HG03575 (cell line): ENCODE measurements around the gene COL4A2.
"Not testable (repeated sequence)": the region's sequence is repeated elsewhere in the genome, so short reads cannot be mapped to it uniquely, and the experiment has no call there.

ENCODE experiments used
- ATAC-seq: cut with Tn5 transposase; IDR thresholded peaks from one replicate; pipeline ENCODE4 v1.9.1; 2021; ENCODE audit not compliant: unreplicated experiment, insufficient number of reproducible peaks, low FRiP score; ENCODE audit errors: extremely low read depth

Gene COL4A2

DNA sequence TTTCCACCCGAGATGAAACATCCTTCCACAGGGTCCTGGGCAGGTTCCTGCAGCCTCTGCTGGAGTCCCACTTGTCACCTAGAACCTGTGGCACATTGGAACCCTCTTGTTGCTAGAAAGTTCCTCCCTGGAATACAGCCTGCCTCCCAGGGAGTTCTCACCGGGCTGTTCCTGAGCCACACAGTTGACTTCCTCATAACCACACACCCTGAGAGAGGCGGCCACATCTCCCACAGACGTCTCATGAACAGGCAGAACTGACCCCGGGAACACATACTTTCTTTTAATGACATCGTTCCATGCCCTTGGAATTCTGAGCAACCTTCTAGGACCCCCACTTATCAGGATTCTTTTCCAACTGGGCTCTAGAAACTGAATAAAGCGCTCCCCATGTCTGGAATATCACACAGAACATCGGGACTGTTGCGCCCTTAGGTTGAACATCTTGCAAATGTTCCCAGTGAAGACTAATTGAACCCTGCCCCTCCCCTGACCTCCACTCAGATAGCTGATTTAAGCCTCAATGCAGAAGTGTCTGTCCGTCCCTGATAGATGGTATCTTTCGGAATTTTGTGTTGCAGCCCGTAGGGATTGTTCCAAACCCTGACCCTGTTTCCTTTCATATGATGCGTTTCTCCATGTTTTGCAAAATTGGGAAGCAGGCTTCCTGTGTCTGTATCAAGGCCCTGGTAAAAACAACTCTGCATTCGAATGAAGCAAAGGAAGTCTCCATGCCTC, 163.4 kb downstream of the COL4A2 start:
- no peak for ATAC-seq

DNA sequence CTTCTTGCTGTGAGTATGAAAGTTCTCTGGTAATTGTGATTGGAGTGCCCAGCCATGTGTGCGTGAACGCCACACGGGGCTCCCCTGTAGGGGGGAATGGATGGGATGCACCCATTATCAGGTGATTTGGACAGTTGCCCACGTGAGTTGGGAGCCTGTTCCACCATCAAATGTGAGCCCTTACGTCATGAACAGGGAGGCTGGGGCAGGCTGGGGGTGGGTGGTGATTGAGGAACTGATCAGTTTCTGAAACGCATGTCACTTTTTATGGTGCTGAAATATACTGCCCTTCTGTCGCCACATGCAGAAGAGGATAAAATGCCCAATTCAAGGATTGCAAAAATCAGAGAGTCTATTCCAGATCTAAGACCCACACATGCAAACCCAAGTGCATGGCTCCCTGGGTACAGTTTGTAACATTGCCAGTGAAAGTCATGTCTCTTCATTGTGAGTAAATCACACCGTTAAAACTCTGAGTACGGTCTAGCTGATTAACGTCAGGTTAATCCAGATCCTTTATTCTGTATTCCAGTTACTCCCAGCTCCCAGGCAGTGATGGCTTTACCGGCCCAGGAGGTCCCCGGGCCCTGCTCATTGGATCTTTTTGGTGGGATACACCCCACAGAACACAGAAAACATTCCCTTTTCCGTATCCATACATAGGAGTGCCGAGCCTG, 164.2 kb downstream of the COL4A2 start:
- ATAC-seq, result no peak

DNA sequence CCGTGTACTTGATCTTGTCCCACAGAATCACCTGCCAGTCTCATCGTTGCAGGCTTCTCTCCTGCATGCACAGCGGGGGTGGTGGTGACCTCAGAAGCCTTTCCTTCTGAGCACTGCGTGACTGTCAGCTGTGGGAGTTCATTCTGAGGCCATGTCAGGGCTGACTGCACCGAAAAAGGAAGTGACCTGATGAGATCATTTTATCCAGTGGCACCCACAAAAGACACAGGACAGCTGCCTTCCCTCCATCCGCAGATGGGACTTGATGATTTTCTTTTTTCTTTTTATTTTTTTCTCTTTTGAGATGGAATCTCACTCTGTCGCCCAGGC, 164.7 kb downstream of the COL4A2 start:
- peak; percentile 98 for ATAC-seq

DNA sequence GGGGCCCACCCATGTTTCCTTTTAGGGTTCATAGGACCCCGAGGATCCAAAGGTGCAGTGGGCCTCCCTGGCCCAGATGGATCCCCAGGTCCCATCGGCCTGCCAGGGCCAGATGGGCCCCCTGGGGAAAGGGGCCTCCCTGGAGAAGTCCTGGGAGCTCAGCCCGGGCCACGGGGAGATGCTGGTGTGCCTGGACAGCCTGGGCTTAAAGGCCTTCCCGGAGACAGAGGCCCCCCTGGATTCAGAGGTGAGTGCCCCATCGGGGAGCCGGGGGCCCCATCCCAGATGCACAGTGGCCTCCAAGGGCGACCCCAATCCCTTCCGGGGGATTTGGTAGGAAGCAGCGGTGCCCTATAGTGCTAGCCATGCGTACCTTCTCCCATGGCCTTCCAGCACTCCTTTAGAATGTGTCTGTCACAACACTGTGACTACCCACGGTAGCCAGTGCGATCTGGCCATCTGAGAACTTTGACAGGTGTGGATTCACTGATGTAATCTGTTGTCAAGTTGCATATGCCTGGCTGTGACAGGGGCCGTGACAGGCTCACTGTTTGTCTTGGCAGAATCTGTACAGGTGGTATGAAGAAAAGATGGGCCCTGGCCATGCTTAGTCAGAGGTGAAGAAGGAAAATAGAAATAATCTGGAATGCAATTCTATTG, 165.9 kb downstream of the COL4A2 start:
- no peak for ATAC-seq

DNA sequence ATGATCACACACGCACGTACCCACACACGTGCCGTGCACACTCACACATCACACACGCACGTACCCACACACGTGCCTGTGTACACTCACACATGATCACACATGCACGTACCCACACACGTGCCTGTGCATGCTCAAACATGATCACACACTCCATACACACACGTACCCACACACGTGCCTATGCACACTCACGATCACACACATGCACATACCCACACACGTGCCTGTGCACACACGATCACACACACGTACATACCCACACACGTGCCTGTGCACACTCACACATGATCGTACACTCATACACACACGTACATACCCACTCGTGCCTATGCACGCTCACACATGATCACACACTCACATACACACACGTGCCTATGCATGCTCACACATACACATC, 167.6 kb downstream of the COL4A2 start:
- no peak for ATAC-seq

DNA sequence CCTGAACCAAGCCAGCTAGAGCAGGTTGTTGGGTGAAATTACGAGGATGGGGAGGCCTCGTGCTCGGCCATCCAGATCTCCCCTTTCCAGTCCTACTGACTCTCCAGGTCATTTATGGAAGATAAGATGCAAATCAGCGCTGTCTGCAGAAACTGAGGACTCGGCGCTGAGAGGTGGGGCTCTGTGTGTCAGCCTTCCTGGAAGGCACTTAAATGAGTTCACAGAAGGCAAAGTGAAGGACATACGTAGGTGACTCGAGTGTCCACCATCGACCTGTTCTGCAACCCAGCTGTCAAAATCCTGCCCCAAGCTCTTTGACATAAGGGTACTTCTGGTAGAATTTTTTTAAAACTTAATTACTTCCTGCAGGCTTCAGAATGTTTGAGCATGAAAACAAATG, 168.0 kb downstream of the COL4A2 start:
- ATAC-seq, result no peak

DNA sequence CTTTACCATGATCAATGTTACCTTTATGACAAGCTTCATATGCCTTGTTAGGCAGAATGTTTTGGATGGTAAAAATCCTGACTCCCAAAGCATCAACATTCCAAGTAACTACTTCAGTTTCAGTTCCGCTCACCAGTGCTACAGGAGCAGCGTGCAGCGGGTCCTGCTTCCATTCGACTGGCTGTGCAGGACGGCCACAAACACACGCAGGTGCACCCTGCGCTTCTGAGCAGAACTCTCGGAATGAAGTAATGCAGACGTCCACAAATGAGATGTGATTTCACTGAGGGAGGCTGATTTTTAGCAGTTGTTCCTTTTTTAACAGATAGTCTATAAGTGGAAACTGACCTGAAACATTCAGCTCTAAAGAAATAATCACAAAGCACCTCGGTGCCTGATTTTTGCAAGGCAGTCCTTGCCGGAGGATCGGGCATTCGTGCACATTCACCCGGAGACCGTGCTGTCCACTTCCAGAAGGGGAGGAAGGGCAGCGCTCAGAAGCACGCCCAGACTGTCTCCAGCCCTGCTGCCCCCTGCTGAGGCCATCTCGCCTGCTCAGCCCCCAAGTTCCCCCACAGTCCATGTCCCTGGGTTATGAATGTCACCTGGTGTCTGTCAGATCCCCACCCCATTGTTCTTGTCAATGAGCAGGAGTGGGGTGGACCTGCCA, 168.6 kb downstream of the COL4A2 start:
- ATAC-seq, result no peak

DNA sequence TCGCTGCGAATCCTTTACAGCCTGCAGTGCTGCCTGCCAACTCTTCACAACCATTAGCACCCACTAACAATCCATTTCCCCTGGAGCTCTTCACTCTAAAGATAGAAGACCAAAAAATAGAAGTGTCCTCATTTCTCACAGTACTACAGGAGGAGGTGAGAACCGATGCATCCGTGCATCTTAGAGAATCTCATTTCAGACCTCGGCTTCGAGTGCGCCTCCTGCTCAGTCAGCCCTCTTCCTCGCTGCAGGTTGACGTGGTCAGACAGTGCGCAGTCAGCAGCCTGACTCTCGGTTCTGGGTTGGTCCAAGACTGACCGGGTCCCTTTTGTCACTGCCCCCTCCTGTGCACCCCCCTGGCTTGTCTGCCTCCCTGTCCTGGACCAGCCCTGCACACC, 169.1 kb downstream of the COL4A2 start:
- ATAC-seq, result no peak

DNA sequence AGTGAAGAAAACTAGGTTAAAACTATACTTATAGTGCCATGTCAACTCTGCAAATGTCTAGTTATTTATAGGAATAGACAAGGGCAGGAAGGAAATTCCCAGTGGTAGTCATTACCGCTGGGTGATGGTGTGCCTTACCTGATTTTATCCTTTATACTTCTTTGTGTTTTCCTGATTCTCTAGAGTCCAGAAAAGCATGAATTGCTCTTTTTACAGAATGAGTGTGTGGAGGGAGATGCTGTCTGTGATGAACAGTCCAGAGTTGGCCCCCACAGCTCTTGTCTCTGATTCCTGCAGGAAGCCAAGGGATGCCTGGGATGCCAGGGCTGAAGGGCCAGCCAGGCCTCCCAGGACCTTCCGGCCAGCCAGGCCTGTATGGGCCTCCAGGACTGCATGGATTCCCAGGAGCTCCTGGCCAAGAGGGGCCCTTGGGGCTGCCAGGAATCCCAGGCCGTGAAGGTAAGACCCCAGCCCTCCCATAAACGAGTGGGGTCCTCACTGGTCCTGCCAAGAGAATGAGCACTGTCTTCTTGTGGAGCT, 170.7 kb downstream of the COL4A2 start:
- no peak for ATAC-seq

DNA sequence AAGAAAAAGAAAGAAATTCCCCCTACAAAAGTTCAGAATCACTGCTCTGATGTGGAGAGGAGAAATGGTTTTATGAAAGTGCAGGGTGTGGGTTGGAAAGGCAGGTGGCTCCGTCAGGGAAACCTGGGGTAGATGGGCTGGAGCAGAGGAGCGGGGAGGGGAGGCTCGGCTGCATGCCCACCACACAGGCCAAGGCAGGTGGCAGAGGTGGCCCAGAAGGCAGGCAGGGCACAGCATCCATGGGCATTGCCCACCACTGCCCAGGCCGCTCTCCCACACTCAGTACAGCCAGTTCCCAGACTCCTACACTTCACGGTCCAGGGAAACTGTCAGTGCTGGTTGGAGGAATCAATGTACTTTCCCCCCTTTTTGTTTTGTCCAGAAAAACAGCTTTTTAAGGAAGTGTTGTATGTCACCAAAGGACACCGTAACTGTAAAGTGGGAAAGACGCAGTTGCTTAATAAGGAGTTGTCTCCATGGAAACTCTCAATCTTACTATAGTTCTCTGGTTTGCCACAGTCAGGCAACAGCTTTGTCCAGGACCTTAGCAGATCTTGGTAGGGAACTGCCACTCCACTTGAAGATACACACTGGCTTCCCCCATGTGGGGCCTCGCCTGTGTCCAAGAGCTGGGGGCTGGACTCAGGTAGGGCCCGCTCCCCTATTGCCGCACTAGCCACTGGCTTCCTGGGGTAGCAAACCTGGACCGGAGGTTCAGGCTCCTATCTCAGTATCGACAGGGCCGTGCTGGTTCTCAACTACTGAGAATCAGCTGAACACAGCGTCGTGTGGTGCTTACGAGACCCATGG, 171.5 kb downstream of the COL4A2 start:
- no peak for ATAC-seq

DNA sequence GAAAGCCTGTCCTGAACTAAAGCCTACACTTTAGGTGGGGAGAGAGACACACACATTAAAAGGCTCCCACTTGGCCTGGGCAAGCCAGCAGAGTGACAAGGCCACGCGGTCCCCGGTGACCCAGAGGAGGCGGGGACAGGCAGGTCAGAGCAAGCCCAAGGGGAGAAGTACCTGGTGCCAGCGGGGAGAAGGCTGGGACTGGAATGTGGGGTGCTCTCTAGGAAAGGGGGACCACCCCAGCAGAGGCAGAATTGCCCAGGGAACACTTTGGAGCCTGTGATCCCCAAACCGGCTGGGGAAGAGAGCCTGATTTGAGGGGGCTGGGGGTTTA, 172.1 kb downstream of the COL4A2 start:
- ATAC-seq, result no peak

DNA sequence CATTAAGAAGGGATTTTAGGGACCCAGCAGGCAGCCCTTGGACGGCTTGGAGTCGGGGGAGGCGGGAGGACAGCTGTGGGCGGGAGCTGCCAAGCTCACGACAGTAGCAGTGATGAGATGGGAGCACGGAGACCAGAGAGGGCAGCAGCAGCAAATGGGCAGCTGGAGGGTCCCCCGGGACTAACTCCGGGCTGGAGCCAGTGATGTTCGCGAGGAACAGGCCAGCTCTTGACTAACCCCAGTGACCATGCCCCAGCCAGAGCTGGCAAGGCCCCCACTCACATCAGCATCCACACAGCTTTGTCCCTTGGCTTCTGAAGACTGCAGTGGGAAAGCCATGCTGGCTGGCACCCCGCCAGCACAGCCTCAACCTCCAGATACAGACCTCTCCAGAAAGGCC, 172.6 kb downstream of the COL4A2 start:
- ATAC-seq, result no peak

DNA sequence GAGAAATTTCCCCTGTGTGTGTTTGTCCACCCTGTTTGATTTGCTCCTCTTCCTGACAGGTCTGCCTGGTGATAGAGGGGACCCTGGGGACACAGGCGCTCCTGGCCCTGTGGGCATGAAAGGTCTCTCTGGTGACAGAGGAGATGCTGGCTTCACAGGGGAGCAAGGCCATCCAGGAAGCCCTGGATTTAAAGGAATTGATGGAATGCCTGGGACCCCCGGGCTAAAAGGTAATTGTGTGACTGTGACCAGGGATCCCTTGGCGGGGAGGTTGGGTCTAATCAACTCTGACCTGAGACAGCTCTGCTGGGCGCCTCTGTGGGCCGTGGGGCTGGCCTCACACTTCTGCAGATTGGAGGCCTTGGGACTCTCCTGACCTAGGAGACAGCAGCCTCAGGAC, 173.1 kb downstream of the COL4A2 start:
- no peak for ATAC-seq

DNA sequence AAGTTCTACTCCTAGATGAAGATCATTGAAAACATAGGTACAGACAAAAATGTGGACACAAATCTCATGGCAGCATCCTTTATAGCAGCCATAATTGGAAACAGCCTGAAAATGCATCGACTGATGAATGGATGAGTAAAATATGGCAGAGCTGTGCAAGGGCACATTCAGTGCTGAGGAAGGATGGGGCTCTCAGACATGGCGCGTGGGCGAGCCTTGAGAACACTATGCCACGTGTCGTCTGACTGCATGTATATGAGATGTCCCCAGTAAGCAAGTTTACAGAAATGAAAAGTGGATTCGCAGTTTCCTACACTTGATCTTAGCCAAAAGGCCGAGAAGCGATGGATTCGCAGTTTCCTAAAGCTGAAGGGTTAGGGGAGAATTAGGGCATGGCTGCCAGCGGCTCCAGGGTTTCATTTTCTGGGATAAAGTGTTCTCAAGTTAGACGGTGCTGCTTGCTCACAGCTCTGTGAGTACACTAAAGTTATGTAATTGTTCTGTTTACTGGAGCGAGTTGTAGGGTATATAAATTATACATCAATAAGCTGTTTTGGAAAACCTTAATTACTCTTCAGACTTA, 176.4 kb downstream of the COL4A2 start:
- no peak for ATAC-seq

DNA sequence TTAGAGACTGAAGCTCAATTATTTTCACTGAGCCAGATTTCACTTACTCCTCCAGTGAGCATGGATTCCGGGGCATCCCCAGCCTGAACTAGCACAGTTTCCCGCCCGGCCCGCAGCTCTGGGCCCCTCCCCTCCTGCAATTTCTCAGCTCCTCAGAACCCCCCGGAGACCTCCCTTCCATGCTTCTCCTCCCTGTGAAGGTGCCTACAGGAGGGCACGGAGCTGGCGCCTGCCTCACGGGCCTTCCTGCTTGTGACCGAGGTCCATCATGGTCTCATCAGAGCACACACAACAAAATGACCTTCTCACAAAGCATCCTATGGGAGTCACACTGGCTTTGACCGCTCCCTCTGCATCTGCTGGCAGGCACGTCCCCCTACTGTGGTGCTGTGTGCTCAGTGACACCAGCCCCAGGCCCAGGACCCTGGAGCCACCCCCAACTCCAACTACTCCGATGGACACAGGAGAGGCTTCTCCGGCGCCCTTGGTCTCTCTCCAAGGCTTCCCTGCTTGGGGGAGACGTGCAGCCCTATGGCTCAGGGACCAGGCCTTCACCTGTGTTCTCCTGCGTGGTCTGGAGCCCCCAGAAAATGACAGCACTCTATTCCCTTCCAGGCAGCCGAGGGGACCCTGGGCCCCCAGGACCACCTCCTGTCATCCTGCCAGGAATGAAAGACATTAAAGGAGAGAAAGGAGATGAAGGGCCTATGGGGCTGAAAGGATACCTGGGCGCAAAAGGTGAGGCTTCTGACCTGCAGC, 177.4 kb downstream of the COL4A2 start:
- ATAC-seq, result no peak

DNA sequence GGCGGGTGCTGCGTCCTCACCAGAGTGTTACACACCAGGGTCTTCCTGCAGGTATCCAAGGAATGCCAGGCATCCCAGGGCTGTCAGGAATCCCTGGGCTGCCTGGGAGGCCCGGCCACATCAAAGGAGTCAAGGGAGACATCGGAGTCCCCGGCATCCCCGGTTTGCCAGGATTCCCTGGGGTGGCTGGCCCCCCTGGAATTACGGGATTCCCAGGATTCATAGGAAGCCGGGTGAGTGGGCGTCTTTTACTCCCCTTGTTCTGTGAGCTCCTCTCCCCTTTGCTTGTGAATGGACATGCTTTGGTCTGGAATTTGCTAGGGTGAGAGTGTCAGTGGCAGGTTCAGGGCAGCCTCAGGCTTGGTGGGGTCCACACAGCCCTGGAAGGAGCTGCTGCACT, 178.5 kb downstream of the COL4A2 start:
- no peak for ATAC-seq

DNA sequence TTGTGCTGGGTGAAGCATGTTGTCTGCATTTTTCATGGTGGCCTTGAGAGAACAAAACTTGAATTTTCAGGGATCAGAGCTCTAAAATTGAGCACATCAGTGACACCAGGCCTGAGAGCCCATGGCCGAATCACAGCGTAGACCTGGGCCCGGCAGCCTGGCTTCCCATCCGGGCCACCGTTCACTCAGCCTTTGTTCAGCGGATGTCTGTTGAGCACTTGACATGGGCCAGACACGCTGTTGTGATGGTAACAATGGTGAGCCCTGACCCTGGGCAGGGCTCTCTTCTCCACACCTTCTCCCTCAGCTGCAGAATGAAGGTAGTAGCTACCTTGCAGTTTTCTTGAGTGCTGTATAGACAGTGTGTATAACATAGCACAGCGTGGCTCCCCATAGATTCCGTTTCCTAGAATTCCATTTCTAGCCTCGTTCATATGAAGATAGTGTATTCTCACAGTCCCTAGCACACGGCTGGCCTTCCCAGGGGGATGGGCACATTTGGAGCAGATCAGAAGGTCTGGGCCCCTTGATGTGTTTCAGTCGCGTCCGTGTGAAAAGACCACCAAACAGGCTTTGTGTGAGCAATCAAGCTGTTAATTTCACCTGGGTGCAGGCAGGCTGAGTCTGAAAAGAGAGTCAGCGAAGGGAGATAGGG, 179.1 kb downstream of the COL4A2 start:
- no peak for ATAC-seq

DNA sequence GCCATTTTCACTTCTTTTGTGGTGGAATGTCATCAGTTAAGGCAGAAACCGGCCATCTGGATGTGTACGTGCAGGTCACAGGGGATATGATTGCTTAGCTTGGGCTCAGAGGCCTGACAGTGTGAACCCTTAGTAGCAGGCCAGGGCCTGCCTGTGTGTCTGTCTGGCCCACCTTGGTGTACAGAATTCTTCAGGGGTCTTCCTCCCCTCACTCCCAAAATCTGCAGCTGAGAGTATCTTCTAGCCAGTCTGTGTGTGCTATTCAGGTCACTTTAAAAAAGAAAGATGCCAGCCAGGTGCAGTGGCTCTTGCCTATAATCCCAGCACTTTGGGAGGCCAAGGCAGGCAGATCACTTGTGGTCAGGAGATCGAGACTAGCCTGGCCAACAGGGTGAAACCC, 179.8 kb downstream of the COL4A2 start:
- ATAC-seq, result not testable (repeated sequence)
